Activated B cell treated with CpG ODN at 0.5 μM for 24 hours (primary cell): ENCODE results near the gene PNMA8C. TPM values are rescaled to one million over a fixed set of nuclear protein-coding genes. Genes with fewer than 3 reads are reported as not detected.

Source experiments
- ATAC-seq: fragments of 200-7000 bp; cut with Tn5 transposase; one replicate; pipeline ENCODE4 v1.10.0; 2021; ENCODE audit warnings: low read depth, mild to moderate bottlenecking, moderate library complexity
- CTCF ChIA-PET: fragments of 350-600 bp; sonication (Branson Sonifier 250); formaldehyde crosslinking; loops from one replicate; lab custom pipeline; 2021; ENCODE audit warnings: antibody characterized with exemption; lab: Charles Lee
- POLR2A ChIA-PET: fragments of 350-600 bp; sonication (Branson Sonifier 250); formaldehyde crosslinking; loops from one replicate; lab custom pipeline; 2021; ENCODE audit warnings: antibody characterized with exemption; lab: Charles Lee
- DNase-seq: peaks from one replicate; pipeline ENCODE4 v3.0.0; 2022
- H3K27ac Mint-ChIP-seq: one replicate; pipeline ENCODE4 v1.8.0; 2020; ENCODE audit warnings: mixed read lengths
- H3K27me3 Mint-ChIP-seq: one replicate; pipeline ENCODE4 v1.8.0; 2021; ENCODE audit warnings: mixed read lengths
- H3K36me3 Mint-ChIP-seq: one replicate; pipeline ENCODE4 v1.8.0; 2021; ENCODE audit warnings: low read depth, mixed read lengths
- H3K4me1 Mint-ChIP-seq: one replicate; pipeline ENCODE4 v1.8.0; 2021; ENCODE audit warnings: mixed read lengths
- H3K4me3 Mint-ChIP-seq: one replicate; pipeline ENCODE4 v1.8.0; 2020; ENCODE audit warnings: mild to moderate bottlenecking, mixed read lengths
- H3K9me3 Mint-ChIP-seq: one replicate; pipeline ENCODE4 v1.8.0; 2020; ENCODE audit warnings: mixed read lengths
- intact Hi-C: fragments of 100-400 bp; cut with micrococcal nuclease; formaldehyde crosslinking; loops from one replicate; pipeline ENCODE4 v1.15.1; 2024
- total RNA-seq: library from RNA; stranded (reverse); gene quantifications from 2 replicates; pipeline ENCODE4 v1.2.3, GENCODE V29; 2022
- TF ChIP-seq, protein P1 (sequence below): fragments of 200-600 bp; IDR thresholded peaks from one replicate; pipeline ENCODE4 v1.8.0; 2022; ENCODE audit warnings: antibody characterized with exemption, mild to moderate bottlenecking

PNMA8C gene
- total RNA-seq, 1 donor from 2014 or later = not detected

- Mint-ChIP-seq H3K9me3 (peaks cover 8% of the 10 kb centered on the region), H3K27ac (no peak overlapping the region), H3K36me3 (no peaks in the 10 kb centered on the region), H3K4me3 (no peak overlapping the region), H3K4me1 (no peaks in the 10 kb centered on the region), H3K27me3 (peaks cover 16% of the 10 kb centered on the region)
- no peak for DNase-seq
- intact Hi-C loops = no loop called here
- ChIA-PET POLR2A (no interaction called here), CTCF (no interaction called here)
- no peak for ATAC-seq
- TF ChIP-seq, protein P1, sequence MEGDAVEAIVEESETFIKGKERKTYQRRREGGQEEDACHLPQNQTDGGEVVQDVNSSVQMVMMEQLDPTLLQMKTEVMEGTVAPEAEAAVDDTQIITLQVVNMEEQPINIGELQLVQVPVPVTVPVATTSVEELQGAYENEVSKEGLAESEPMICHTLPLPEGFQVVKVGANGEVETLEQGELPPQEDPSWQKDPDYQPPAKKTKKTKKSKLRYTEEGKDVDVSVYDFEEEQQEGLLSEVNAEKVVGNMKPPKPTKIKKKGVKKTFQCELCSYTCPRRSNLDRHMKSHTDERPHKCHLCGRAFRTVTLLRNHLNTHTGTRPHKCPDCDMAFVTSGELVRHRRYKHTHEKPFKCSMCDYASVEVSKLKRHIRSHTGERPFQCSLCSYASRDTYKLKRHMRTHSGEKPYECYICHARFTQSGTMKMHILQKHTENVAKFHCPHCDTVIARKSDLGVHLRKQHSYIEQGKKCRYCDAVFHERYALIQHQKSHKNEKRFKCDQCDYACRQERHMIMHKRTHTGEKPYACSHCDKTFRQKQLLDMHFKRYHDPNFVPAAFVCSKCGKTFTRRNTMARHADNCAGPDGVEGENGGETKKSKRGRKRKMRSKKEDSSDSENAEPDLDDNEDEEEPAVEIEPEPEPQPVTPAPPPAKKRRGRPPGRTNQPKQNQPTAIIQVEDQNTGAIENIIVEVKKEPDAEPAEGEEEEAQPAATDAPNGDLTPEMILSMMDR = no peak
These were observed 24.9 kb upstream of the PNMA8C start for GRCh38 chr19:46453661-46454060.

GRCh38 chr19:46452186-46452585, 23.4 kb upstream of the PNMA8C start:
- intact Hi-C loops = no loop called here
- no peak overlapping the region for H3K27ac Mint-ChIP-seq
- no peak for DNase-seq
- no peaks in the 10 kb centered on the region for H3K36me3 Mint-ChIP-seq
- H3K9me3 Mint-ChIP-seq = peaks cover 8% of the 10 kb centered on the region
- ChIA-PET POLR2A (no interaction called here), CTCF (no interaction called here)
- ATAC-seq = no peak
- no peak overlapping the region for H3K4me3 Mint-ChIP-seq
- H3K27me3 Mint-ChIP-seq = peaks cover 12% of the 10 kb centered on the region
- no peaks in the 10 kb centered on the region for H3K4me1 Mint-ChIP-seq
- TF ChIP-seq, protein P1 = no peak

DNA sequence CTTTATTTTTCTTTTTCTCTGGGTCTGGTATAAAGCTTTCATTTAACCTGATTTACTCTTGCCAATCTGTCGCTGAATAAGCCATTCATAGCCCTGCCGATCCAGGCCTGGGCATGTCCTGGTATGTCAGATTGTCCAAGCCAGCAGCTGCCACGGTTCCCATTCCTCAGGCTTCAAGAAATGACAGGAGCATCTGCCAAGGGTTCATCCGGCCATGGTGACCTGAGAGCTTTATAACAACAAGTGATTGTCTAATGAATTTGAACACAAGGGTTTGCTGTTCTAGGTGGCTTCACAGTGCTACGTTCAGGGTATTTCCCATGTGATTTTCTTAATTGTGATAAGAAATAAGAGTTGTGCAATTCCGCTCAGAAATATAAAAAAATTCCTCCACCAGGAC, 22.6 kb upstream of the PNMA8C start:
- CTCF ChIA-PET = no interaction called here
- intact Hi-C loops = no loop called here
- Mint-ChIP-seq H3K4me1 (no peaks in the 10 kb centered on the region), H3K27ac (no peak overlapping the region), H3K4me3 (no peak overlapping the region), H3K36me3 (no peaks in the 10 kb centered on the region), H3K27me3 (peaks cover 13% of the 10 kb centered on the region), H3K9me3 (peaks cover 8% of the 10 kb centered on the region)
- ATAC-seq (no peak), DNase-seq (no peak)
- POLR2A ChIA-PET = no interaction called here
- TF ChIP-seq, protein P1 = no peak

DNA sequence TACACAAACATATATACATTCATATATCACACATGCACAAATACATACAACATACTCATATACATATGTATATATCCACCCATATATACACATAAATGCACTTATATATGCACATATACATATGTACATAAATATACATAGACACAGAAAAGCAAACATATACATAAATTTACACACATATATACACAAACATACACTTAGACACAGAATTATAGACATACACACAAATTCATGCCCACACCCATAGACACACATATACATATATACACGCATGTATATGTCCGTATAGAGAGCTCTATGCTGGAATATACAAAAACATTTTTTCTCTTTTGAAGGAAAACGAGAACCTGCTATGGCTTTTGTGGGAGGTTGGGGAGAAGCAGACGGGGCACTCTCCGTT, 22.0 kb upstream of the PNMA8C start:
- TF ChIP-seq, protein P1 = no peak
- ATAC-seq (no peak), DNase-seq (no peak)
- ChIA-PET CTCF (no interaction called here), POLR2A (no interaction called here)
- Mint-ChIP-seq H3K4me3 (no peak overlapping the region), H3K27ac (no peak overlapping the region), H3K4me1 (no peaks in the 10 kb centered on the region), H3K9me3 (peaks cover 8% of the 10 kb centered on the region), H3K36me3 (no peaks in the 10 kb centered on the region), H3K27me3 (peaks cover 14% of the 10 kb centered on the region)
- intact Hi-C loops = no loop called here

GRCh38 chr19:46449228-46449627, 20.5 kb upstream of the PNMA8C start:
- ChIA-PET POLR2A (no interaction called here), CTCF (no interaction called here)
- intact Hi-C loops = no loop called here
- Mint-ChIP-seq H3K4me3 (no peak overlapping the region), H3K9me3 (peaks cover 8% of the 10 kb centered on the region), H3K27me3 (peaks cover 17% of the 10 kb centered on the region), H3K4me1 (no peaks in the 10 kb centered on the region), H3K27ac (no peak overlapping the region), H3K36me3 (no peaks in the 10 kb centered on the region)
- DNase-seq (no peak), ATAC-seq (no peak)
- TF ChIP-seq, protein P1 = no peak
